SIG-M5 treated with dmso at 0.1 percent for 504 hours (cell line): ENCODE results near the gene FAM89B.
A peak's percentile ranks its signal among the peaks of the same experiment; 100 is the strongest.

Experiments
- DNase-seq: peaks from one replicate; lab custom pipeline; 2025; ENCODE audit not compliant: unreplicated experiment; lab: John Stamatoyannopoulos, UW

FAM89B gene

GRCh38 chr11:65586676-65587075 is 14.3 kb downstream of the FAM89B start:
- DNase-seq = no peak

DNA sequence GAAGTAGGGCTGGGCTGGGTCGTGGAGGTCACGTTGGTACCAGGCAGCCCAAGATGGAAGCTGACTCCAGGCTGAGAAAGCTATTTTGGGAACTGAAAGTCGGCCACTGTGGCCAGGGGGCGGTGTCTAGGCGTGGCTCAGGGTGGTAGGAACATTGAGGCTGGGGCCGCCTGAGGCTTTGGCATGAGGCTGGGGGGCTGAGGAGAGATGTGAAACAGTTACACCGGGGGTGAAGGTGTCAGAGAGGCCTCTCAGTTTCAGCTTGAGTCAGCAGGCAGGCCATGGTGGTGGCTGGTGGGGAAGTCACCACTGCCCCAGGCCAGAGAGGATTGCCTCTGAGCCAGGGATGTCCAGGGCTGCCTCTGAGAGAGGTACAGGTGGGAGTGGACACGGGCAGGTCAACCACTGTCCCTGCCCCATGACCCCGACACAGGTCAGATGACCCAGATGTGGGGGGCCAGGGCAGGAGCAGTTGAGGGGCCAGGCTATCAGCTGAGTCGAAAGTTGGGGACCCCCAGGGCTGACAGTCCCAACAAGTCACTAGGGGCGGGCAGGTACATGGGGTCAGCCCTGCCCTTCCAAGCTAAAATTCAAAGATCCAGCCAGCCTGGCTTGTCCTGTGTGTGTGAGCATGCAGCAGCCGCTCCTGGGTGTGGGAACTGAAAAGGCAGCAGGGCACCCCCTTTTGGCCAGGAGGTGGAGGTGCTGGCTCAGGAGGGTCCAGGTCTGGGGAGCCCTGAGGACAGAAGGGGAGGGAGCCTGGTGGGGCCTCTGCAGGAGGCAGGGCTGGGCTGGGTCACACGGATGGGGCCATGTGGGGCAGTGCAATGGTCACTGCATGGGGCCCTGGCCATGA is 16.1 kb downstream of the FAM89B start:
- DNase-seq = peak; percentile 55

GRCh38 chr11:65589444-65590239 is 17.3 kb downstream of the FAM89B start:
- no peak for DNase-seq

GRCh38 chr11:65590240-65590738 is 18.0 kb downstream of the FAM89B start:
- DNase-seq = no peak

- no peak for DNase-seq
Measured at GRCh38 chr11:65591939-65592857, 19.9 kb downstream of the FAM89B start.

GRCh38 chr11:65592858-65593517 is 20.6 kb downstream of the FAM89B start:
- DNase-seq = no peak

GRCh38 chr11:65593518-65594414 is 21.4 kb downstream of the FAM89B start:
- DNase-seq = no peak

DNA sequence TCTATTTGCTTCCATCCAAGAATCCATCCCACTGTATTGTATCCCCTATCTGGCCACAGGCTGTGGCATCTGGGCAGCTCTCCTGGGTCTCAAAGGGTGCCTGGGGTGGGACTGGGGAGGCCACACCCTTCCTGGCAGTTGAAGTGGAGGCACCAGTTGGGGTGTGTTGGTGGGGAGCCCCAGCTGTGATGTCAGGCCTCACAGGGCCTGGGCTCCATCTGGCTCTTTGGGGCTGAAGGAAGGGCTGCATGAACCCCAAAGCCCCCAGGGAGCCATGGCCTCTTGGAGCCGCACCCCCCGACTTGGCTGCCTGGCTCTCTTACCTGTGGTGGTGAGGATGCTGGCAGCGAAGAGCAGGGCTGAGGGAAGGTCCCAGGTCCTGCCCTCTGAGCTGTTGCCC is 22.8 kb downstream of the FAM89B start:
- no peak for DNase-seq

DNA sequence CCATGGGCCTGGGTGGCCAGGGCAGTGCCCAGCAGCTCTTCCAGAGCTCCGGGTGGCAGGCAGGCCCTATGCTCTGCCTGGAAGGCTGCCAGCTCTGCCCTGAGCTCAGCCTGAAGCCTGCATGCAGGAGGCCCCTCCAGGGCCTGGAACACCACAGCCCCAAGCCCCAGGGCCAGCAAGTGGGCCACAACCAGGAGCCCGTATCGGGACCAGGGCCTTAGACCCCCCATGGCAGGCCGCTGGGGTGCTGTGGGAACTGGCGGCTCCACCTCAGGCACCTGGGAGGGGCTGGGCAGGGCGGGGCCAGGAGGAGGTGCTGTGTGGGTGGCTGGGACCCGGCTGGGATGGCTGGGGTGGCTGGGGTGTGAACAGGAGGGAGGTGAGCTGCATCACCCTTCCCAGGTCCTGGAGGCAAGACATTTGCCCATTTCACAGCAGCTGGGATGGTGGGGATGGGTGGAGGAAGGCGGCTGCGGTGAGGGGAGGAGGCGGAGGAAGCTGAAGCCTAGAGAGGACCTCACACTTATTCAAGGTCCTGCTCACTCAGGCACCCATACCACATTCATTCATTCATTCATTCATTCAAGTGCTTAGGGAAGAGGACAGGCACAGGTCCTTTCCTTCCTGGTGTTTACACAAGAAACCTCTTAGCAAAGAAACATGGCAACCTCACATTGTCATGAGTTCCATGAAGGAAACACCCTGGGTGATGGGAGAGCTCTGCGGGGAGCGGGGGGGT is 23.4 kb downstream of the FAM89B start, which contains the start of gene KCNK7:
KCNK7 (minus strand) TSS at position 258 of the 739 bp plus-strand sequence; CDS start at position 230, 28 bp downstream.
- DNase-seq = no peak

DNA sequence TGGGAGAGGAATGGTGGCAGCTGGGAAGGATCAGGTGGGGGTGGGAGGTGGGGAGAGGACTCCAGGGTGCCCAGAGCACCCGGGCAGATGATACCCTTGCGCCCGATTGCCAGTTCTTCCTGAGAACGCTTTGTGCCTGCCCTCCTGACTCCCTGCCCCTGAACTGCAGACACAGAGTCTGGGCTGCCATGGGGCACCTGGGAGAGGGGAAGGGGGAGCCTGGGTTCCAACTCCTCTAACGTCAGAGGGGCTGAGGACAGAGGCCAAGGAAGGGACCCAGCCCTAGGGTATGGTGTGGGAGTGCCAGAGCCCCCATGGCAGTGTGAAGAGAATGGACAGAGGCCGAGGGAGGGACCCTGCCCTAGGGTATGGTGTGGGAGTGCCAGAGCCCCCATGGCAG is 24.2 kb downstream of the FAM89B start:
- no peak for DNase-seq

- DNase-seq = no peak
Measured at GRCh38 chr11:65598258-65598699, 25.9 kb downstream of the FAM89B start.

DNA sequence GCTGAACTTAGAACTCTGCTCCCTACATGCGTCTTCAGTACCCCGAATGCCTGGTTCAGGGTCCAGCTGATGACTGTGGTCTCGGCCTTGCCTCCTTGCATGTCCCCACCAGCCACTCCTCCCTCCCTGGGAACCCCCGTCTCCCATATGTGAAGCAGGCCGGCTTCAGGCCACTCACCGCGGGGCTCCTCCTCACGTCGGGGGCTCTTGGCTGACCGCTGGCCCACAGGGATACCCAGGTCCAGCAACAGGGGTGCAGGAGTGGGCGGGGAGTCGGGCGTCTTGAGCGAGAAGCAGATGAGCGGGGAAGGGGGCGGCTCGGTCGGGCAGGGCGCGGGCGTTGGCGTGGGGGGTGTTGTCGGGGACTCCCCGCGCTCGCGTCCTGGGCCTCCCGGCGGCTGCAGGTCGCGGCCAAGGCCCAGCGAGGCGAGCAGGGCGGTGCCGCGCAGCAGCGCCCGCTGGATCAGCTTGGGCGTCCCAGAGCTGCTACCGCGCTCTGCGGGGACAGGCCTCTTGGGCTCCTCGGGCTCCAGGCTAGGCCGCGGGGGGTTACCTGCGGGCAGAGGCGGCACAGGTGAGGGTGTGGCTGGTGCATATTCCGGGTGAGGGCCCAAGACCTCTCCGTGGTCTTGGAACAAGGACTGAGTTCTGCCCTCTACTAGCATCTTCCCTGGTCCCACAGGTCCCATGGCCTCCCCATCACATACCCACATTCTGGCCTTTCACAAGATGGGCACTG is 27.0 kb downstream of the FAM89B start:
- DNase-seq = no peak

DNA sequence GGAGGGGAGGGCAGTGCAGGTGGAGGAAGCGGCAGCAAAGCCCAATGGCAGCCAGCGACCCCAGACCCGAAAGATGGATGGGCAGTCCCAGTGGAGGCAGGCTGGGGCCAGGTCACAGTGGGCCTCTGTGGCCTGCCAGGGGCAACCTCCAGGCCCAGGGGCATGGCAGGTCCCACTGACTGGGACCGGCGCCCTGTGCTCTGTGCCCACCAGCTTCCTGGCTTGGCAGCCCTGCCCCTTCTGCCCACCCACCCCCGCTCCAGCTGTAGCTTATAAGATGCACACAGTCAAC is 27.6 kb downstream of the FAM89B start:
- DNase-seq = no peak

DNA sequence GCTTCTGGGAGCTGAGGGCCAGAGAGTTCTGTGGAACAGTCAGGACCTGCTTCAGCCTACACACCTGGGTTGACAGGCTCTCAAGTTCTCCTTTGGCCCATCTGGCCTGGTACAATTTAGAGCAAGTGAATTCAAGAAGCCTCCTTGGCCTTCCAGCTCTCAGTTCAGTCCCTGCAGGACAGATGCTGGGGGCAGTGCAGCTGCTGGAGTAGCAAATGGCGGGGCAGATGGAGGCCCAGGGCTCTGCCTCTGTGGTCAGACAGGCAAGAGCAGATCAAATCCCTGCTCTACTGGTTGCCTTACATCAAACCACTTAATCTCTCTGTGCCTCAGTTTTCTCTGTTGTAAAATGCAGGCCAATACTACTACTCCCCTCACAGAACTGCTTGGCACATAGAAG is 31.9 kb downstream of the FAM89B start:
- DNase-seq = no peak

GRCh38 chr11:65606876-65607613 is 34.7 kb downstream of the FAM89B start:
- no peak for DNase-seq

DNA sequence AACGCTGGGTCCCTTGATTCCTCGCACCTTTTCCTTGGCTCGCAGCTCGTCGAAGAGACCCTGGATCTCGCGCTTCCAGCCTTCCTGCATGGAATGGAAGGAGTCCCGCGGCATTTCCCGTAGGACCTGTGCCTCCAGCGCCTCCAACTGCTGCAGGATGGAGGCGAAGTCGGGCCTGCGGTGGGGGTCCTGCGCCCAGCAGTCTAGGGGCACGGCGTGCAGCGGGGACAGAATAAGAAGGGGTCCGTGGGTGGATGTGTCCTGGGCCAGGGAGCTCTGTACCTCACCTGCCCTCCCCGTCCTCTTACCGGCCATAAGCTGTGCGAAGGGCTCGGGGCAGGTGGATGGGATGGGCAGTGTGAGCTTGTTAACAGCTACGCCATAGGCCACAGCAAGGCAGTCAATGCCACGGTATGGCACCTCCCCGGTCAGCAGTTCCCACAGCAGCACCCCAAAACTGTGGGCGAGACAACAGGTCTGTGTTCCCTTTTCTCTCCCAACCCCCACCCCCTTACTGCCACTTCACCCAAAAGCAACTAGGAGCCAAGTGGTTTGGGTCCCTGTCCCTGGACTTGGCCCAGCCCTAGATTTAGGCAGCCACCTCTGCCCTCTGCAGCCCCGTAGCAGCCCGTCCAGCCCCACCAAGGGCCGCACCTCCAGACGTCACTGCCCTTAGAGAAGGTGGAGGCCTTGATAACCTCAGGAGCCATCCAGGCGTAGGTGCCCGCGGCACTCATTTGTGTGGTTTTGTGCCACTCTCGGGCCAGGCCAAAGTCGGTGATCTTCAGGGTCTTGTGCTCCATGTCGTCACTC is 35.5 kb downstream of the FAM89B start:
- DNase-seq = no peak

DNA sequence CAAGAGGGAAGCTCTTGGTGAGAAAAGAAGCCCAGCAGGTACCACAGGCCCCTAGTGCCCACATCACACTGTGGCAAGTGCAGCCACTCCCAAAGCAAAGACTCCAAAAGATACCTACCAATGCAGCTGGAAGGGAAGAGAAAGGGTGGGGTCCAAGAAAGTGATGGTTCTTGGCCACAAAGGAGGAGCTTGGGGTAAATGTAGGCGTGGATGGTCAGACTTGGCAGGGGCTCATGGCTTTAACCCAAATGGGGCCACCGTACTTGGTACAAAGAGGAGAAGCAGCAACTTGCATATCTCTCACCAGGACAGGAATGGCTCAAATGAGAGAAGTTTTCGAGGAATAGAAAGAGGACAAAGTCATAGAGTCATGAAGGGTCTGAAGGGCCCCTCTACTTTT is 36.9 kb downstream of the FAM89B start:
- no peak for DNase-seq
